Measurements from ENCODE around the gene PHF12.

The PHF12 gene

DNA sequence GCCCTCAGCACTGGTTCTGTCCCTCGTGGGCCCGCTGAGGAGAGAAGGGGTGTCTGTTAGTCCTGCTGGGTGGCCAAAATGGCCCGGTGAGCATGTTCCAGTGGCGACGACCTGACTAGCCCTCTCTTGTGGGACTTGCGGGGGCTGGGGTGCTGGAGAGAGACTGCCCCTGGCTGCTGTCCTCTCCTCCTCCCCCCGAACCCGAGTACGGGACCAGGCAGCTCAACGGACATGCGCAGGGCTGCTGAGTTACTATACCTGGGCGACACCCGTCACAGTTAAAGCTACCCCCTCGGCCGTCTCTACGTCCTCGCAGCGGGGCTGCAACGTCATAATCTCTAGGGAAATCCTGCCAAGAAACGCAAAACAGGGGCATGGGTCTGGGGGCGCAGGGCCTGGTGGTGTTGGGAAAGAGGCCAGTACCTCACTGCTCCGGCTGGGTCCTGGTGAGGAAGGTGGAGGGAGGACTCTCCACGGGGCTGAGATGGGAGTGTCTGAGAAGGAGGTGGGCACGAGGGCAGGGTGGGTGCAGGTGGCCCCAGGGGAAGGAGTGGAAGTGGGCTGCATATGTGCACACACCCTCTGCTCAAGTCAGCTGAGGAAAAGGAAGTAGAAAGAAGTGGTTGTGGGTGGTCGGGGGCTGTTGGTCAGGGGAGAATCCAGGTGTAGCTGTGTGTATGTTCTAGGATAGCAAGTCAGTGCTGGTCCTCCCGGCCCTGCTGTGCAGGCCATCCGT, 67.2 kb downstream of the PHF12 start:
- no peak overlapping the region for H3K4me3 ChIP-seq
- no peak overlapping the region for H3K27ac ChIP-seq
- TF ChIP-seq, protein P1, sequence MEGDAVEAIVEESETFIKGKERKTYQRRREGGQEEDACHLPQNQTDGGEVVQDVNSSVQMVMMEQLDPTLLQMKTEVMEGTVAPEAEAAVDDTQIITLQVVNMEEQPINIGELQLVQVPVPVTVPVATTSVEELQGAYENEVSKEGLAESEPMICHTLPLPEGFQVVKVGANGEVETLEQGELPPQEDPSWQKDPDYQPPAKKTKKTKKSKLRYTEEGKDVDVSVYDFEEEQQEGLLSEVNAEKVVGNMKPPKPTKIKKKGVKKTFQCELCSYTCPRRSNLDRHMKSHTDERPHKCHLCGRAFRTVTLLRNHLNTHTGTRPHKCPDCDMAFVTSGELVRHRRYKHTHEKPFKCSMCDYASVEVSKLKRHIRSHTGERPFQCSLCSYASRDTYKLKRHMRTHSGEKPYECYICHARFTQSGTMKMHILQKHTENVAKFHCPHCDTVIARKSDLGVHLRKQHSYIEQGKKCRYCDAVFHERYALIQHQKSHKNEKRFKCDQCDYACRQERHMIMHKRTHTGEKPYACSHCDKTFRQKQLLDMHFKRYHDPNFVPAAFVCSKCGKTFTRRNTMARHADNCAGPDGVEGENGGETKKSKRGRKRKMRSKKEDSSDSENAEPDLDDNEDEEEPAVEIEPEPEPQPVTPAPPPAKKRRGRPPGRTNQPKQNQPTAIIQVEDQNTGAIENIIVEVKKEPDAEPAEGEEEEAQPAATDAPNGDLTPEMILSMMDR (IDR thresholded peaks at IDR 0.05) = no peak
- DNase-seq (ENCODE audit: low spot score) = no peak

- no peak for DNase-seq (ENCODE audit: low spot score)
- H3K27ac ChIP-seq = no peak overlapping the region
- TF ChIP-seq, protein P1 (IDR thresholded peaks at IDR 0.05) = no peak
- H3K4me3 ChIP-seq = no peak overlapping the region
Observed at GRCh38 chr17:28882154-28882895, 69.0 kb downstream of the PHF12 start.

DNA sequence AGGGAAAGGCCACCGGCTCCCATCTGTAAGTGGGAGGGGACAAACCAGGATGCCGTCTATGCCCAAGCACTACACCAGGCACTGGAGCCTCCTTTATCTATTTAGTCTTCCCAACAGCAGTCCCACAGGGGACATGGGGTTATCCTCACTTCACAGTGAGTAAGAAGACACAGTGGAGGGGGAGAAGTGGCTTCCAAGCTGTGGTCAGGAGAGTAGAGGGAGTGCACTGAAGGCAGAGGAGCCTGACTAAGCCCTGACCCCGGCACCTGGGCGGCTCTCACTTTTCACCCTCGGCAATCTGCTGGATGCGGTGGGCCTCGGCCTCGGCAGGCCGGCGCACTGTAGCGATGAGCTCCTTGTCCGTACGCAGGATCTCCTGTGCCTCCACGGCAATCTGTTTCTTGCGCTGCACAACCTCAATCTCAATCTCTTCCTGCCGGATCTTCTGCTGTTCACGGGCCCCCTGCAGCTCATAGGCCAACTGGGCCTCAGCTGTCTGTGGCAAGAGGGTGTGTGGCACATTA, 69.7 kb downstream of the PHF12 start:
- Histone ChIP-seq H3K4me3 (no peak overlapping the region), H3K27ac (no peak overlapping the region)
- no peak for DNase-seq (ENCODE audit: low spot score)
- TF ChIP-seq, protein P1 (IDR thresholded peaks at IDR 0.05) = no peak

- no peak overlapping the region for H3K4me3 ChIP-seq
- H3K27ac ChIP-seq = no peak overlapping the region
- TF ChIP-seq, protein P1 (IDR thresholded peaks at IDR 0.05) = no peak
- DNase-seq (ENCODE audit: low spot score) = no peak
Observed at GRCh38 chr17:28880572-28880945, 70.8 kb downstream of the PHF12 start.

GRCh38 chr17:28879886-28880571, 71.3 kb downstream of the PHF12 start:
- TF ChIP-seq, protein P1 (IDR thresholded peaks at IDR 0.05) = no peak
- Histone ChIP-seq H3K4me3 (no peak overlapping the region), H3K27ac (no peak overlapping the region)
- DNase-seq (ENCODE audit: low spot score) = no peak

GRCh38 chr17:28878981-28879380, 72.3 kb downstream of the PHF12 start:
- H3K27ac ChIP-seq = no peak overlapping the region
- no peak for DNase-seq (ENCODE audit: low spot score)
- TF ChIP-seq, protein P1 (IDR thresholded peaks at IDR 0.05) = no peak

More at GRCh38 chr17:28878981-28879380, 72.3 kb downstream of the PHF12 start:
- H3K4me3 ChIP-seq = no peak overlapping the region

All from coronary artery (tissue), 2 donors.